GM12891 (cell line): Measurements from ENCODE around the gene GOLGA8B.

Source experiments
- POLR2A ChIP-seq: IDR thresholded peaks from 2 replicates; pipeline ENCODE4 v1.6.1; 2011; ENCODE audit warnings: low read depth, low read length, control low read depth
- POLR2AphosphoS5 ChIP-seq: IDR thresholded peaks from 2 replicates; pipeline ENCODE4 v1.6.1; 2011; ENCODE audit warnings: low read depth, low read length, control low read depth
- POU2F2 ChIP-seq: IDR thresholded peaks from 2 replicates; pipeline ENCODE4 v1.6.1; 2011; ENCODE audit warnings: low read depth, mild to moderate bottlenecking, control low read depth, low read length, moderate library complexity
- SPI1 ChIP-seq: IDR thresholded peaks from 2 replicates; pipeline ENCODE4 v1.6.1; 2011; ENCODE audit warnings: low read depth, low read length, control low read depth
- TAF1 ChIP-seq: IDR thresholded peaks from 2 replicates; pipeline ENCODE4 v1.6.1; 2011; ENCODE audit warnings: low read depth, low read length, control low read depth

- TF ChIP-seq POLR2AphosphoS5 = no peak
- TF ChIP-seq POLR2A = no peak
- TF ChIP-seq POU2F2 = no peak
- no peak for TF ChIP-seq SPI1
- no peak for TF ChIP-seq TAF1
Observed at GRCh38 chr15:34598799-34599585, 15.5 kb upstream of the GOLGA8B start.
